HG03469 (cell line): ENCODE measurements around the gene CORO1C.
"Not testable (repeated sequence)": the region's sequence is repeated elsewhere in the genome, so short reads cannot be mapped to it uniquely, and the experiment has no call there.

Experiments used
- ATAC-seq: cut with Tn5 transposase; IDR thresholded peaks from one replicate; pipeline ENCODE4 v1.9.1; 2021; ENCODE audit warnings: mild to moderate bottlenecking, moderate library complexity, moderate number of reproducible peaks; ENCODE audit not compliant: unreplicated experiment

Gene CORO1C

DNA sequence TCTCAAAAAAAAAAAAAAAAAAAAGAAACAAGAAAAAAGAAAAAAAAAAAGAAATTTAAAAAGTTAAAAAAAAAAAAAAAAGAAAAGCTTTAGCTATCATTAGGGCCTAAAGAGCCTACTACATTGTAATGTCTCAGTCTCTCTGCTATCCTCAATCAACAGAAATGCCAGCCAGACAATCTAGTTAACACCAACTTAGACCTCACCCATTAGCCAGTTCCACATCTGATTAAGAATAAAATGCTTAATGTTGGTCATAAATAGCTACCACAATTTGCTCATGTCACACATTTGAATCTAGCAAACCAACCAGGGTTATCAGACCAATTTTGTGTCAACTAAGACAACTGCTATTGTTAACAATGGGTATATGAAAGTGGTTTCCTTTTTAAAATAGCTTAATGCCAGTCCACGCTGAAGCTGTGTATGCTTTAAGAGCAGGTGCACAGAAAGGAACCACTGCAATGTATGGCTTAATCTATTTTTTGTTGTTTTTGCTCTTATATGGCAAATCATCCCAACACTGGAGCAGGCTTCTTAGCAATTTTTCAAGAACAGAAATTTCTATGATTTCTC lies 52.1 kb downstream of the CORO1C start:
- ATAC-seq, result no peak

GRCh38 chr12:108678104-108678730 lies 53.1 kb downstream of the CORO1C start:
- no peak for ATAC-seq

DNA sequence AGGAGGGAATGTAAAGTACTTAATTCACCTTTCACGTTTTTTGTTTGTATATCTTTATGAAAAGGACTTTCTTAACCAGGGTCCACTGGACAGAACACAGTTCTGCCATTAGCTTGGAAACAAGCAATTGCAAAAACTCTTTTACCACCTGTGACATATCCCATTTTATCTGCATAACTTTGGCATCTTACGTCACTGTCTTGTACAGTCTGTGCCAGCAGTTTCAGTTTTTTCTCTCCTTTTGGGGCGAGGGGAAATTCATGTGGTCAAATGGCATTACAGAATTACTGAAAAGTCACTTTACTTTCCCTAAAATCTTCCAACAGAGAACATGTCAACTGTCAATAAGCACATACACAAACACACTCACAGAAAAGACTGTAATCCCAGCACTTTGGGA lies 53.9 kb downstream of the CORO1C start:
- no peak for ATAC-seq

GRCh38 chr12:108676707-108677106 lies 54.6 kb downstream of the CORO1C start:
- no peak for ATAC-seq

DNA sequence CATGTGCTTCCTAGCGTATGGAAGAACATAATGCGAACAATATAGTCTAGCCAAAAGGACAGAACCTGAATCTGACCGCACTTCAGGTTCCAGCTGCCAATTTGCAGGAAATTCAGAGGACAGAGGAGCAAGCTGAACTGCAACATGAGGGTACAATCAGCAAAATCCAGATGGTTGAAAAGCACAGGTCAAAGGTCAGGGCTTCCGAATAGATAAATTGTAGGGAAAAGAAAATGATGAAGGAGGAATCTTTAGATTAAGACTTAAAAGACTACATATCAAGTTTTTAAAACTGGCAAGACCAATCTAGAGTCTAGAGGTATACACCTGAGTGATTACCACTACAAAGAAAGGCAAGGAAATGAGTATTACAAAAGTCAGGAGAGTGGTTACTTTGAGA lies 55.5 kb downstream of the CORO1C start:
- ATAC-seq, result no peak

GRCh38 chr12:108672054-108672453 lies 59.3 kb downstream of the CORO1C start:
- ATAC-seq, result no peak

DNA sequence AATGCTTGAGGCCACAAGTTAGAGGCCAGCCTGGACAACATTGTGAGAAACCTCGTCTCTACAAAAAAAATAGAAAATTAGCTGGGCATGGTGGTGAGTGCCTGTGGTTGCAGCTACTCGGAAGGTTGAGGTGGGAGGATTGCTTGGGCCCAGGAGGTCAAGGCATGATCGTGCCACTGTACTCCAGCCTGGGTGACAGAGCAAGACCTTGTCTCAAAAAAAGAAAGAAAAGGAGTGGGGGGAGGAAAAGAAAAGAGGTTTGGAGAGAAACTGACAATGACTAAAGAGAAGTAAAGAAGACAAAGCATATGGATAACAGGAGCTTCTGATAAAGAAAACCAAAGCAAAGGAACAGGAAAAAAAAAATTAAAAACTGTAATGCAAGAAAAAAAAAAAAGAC lies 60.2 kb downstream of the CORO1C start:
- ATAC-seq, result no peak

DNA sequence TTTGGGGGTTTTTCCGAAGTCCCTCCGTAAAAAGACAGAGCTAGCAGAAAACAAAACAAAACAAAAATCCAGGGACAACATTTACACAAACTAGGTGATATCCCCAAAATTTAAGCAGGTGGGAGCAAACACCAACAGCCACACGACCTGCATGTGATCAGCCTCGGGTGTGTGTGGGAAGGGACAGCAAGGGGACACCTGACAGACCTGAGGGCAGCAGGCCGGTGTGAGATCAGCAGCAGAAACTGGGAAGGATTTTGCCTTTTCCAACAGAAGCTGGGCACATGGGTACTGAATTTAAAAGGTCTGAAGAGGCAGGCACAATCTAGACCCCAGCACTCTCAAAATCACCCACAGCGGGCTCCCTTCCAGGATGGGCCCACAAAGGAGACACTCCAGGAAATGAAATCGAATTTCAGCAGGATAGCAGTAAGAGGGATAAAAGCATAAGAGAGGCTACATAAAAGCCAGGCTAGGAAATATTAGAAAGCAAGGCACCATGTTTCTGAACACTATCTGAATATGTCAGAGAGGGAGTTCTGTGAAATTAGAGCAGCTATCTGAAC lies 61.2 kb downstream of the CORO1C start:
- ATAC-seq, result no peak

GRCh38 chr12:108668542-108668941 lies 62.8 kb downstream of the CORO1C start:
- ATAC-seq, result no peak

GRCh38 chr12:108668063-108668462 lies 63.3 kb downstream of the CORO1C start:
- no peak for ATAC-seq

DNA sequence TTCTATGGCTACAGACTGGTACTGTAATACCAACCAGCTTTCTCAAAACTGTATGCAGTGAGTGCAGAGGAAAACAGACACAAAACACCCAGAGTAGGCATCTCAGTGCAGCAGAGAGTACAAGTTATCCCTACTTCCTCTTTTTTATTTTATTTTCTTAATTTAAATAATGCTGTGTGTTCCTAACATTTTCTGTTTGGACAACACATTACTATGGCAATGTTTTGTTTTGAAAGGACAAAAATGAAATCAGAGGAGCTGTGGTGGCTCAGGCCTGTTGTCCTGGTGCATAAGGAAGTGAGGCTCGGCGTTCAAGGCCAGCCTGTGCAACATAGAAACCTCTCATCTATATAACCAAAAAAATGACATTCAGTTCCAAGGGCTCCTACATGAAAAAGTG lies 64.0 kb downstream of the CORO1C start:
- ATAC-seq, result no peak

GRCh38 chr12:108666401-108666881 lies 64.9 kb downstream of the CORO1C start:
- ATAC-seq, result no peak

DNA sequence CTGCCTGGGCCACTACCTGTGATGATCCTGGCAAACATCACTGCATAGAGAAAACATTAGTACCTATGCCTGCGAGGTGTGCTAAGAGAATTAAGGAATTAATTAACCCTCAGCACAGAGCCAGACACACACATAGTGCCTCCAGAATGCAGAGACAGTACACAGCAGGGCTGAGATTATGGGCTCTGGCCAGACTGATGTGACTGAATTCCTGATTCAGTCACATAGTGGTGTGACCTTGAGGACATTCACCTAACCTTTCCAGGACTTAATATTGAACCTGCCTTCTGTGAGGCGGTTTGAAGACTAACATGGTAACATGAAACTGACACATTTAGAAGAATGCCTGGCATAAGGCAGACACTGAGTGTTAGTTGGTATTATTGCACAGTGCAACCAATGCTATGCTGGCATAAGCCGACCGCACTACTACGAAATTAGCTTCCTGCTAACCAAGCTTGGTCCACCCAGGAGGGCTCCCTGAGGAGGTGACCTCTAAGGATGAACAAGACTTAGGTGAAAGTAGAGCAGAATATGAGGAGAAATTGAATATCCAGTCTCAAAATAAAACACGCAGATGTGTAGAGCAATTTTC lies 65.6 kb downstream of the CORO1C start:
- ATAC-seq, result no peak

GRCh38 chr12:108664338-108665258 lies 66.7 kb downstream of the CORO1C start:
- ATAC-seq, result peak; percentile 49

DNA sequence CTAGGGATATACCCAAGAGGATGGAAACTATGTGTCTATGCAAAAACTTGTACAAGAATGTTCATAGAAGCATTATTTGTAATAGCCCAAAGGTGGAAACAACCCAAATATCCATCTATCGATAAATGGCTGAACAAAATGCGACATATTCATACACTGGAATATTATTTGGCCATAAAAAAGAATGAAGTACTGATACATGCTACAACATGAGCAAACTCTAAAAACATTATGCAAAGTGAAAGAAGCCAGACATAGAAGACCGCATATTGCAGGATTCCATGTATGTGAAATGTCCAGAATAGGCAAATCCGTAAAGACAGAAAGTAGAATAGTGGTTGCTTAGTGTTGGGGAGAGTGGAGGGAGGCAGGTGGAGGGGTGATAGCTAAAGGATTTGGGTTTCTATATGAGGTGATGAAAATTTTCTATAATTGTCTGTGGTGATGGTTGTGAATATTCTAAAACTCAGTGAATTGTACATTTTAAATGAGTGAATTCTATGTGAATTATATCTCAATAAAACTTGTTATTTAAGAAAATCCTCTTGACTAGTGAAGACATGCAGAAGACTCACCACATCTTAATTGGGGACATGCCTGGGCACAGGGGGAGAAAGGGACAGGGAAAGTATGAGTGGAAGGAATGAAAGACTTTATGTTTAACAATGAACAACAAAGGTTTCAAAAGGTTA lies 67.8 kb downstream of the CORO1C start:
- no peak for ATAC-seq

- not testable (repeated sequence) for ATAC-seq
Measured at GRCh38 chr12:108658115-108658514, 73.2 kb downstream of the CORO1C start.

GRCh38 chr12:108657130-108657745 lies 74.1 kb downstream of the CORO1C start:
- no peak for ATAC-seq

DNA sequence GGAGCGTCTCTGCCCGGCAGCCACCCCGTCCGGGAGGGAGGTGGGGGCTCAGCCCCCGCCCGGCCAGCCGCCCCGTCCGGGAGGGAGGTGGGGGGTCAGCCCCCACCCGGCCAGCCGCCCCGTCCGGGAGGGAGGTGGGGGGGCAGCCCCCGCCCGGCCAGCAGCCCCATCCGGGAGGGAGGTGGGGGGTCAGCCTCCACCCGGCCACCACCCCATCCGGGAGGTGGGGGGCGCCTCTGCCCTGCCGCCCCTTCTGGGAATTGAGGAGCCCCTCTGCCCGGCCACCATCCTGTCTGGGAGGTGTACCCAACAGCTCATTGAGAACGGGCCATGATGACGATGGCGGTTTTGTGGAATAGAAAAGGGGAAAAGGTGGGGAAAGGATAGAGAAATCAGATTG lies 75.1 kb downstream of the CORO1C start:
- not testable (repeated sequence) for ATAC-seq

DNA sequence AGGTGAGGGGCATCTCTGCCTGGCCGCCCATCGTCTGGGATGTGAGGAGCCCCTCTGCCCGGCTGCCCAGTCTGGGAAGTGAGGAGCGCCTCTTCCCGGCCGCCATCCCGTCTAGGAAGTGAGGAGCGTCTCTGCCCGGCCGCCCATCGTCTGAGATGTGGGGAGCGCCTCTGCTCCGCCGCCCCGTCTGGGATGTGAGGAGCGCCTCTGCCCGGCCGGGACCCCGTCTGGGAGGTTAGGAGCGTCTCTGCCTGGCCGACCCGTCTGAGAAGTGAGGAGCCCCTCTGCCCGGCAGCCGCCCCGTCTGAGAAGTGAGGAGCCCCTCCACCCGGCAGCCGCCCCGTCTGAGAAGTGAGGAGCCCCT lies 75.5 kb downstream of the CORO1C start:
- not testable (repeated sequence) for ATAC-seq

DNA sequence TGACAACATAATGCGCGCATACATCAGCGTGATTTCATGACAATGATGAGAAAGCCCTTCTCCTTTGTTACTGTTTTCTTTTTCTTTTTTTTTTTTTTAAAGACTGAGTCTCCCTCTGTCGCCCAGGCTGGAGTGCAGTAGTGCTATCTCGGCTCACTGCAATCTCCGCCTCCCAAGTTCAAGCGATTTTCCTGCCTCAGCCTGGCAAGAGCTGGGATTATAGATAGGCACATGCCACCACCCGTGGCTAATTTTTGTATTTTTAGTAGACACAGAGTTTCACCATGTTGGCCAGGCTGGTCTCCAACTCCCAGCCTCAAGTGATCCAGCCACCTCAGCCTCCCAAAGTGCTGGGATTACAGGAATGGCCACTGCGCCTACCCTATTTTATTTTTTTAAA lies 76.7 kb downstream of the CORO1C start:
- ATAC-seq, result not testable (repeated sequence)
